Measurements from ENCODE around the gene SNAP25. TPM values are rescaled to one million over a fixed set of nuclear protein-coding genes. Genes with fewer than 3 reads are reported as not detected.
A peak's percentile ranks its signal among the peaks of the same experiment; 100 is the strongest.

The SNAP25 gene
- under 1 TPM; 0.18 to 0.23 TPM for total RNA-seq

- DNase-seq: peak; percentile 52
- ChIA-PET POLR2A (no interaction called here), CTCF (no interaction called here)
- peak within 1 kb of the TSS; percentile 53 for H3K4me3 Mint-ChIP-seq
- no peaks in the 10 kb centered on the region for H3K9me3 Mint-ChIP-seq
- H3K36me3 Mint-ChIP-seq (ENCODE audit: low read depth): no peaks in the 10 kb centered on the region
- peaks cover 26% of the 10 kb centered on the region for H3K27me3 Mint-ChIP-seq
- H3K27ac Mint-ChIP-seq: no peak within 1 kb of the TSS
- peaks cover 14% of the 10 kb centered on the region for H3K4me1 Mint-ChIP-seq
Observed at GRCh38 chr20:10218536-10219451, at the start of gene SNAP25. Gene SNAP25 (plus strand): TSS chr20:10218830. CDS start chr20:10275492, 56,662 bp downstream.

GRCh38 chr20:10169752-10170151, 48.9 kb upstream of the SNAP25 start:
- ChIA-PET CTCF (no interaction called here), POLR2A (no interaction called here)
- H3K36me3 Mint-ChIP-seq (ENCODE audit: low read depth): no peaks in the 10 kb centered on the region
- no peak overlapping the region for H3K4me3 Mint-ChIP-seq
- H3K27me3 Mint-ChIP-seq: peaks cover 23% of the 10 kb centered on the region
- H3K9me3 Mint-ChIP-seq: peaks cover 2% of the 10 kb centered on the region
- DNase-seq: no peak
- no peak overlapping the region for H3K27ac Mint-ChIP-seq
- peaks cover 5% of the 10 kb centered on the region for H3K4me1 Mint-ChIP-seq

GRCh38 chr20:10170261-10170660, 48.4 kb upstream of the SNAP25 start:
- no peak for DNase-seq
- H3K27ac Mint-ChIP-seq: no peak overlapping the region
- peaks cover 5% of the 10 kb centered on the region for H3K4me1 Mint-ChIP-seq
- peaks cover 23% of the 10 kb centered on the region for H3K27me3 Mint-ChIP-seq
- H3K4me3 Mint-ChIP-seq: no peak overlapping the region
- ChIA-PET CTCF (no interaction called here), POLR2A (no interaction called here)
- peaks cover 2% of the 10 kb centered on the region for H3K9me3 Mint-ChIP-seq
- H3K36me3 Mint-ChIP-seq (ENCODE audit: low read depth): no peaks in the 10 kb centered on the region

GRCh38 chr20:10171864-10172751, 46.5 kb upstream of the SNAP25 start:
- DNase-seq: peak; percentile 16

GRCh38 chr20:10172998-10173655, 45.5 kb upstream of the SNAP25 start:
- Mint-ChIP-seq H3K27me3 (peaks cover 23% of the 10 kb centered on the region), H3K4me3 (no peak overlapping the region), H3K4me1 (peaks cover 5% of the 10 kb centered on the region), H3K27ac (no peak overlapping the region), H3K36me3 (ENCODE audit: low read depth) (no peaks in the 10 kb centered on the region), H3K9me3 (no peaks in the 10 kb centered on the region)
- ChIA-PET POLR2A (no interaction called here), CTCF (no interaction called here)
- no peak for DNase-seq

More at GRCh38 chr20:10171864-10172751, 46.5 kb upstream of the SNAP25 start:
- no peaks in the 10 kb centered on the region for H3K36me3 Mint-ChIP-seq (ENCODE audit: low read depth)
- peaks cover 23% of the 10 kb centered on the region for H3K27me3 Mint-ChIP-seq
- H3K27ac Mint-ChIP-seq: no peak overlapping the region
- H3K4me3 Mint-ChIP-seq: peak overlapping the region; percentile 41
- ChIA-PET POLR2A (no interaction called here), CTCF (no interaction called here)
- H3K9me3 Mint-ChIP-seq: no peaks in the 10 kb centered on the region
- H3K4me1 Mint-ChIP-seq: peaks cover 5% of the 10 kb centered on the region

- DNase-seq: no peak
- Mint-ChIP-seq H3K4me3 (no peak overlapping the region), H3K27me3 (peaks cover 23% of the 10 kb centered on the region), H3K36me3 (ENCODE audit: low read depth) (no peaks in the 10 kb centered on the region), H3K4me1 (peaks cover 5% of the 10 kb centered on the region), H3K9me3 (no peaks in the 10 kb centered on the region), H3K27ac (no peak overlapping the region)
- CTCF ChIA-PET: interaction anchor here (0.5 kb wide), 1 partner anchor 565 kb away, joined by 3 read pairs; no protein-coding TSS in a partner anchor
- POLR2A ChIA-PET: no interaction called here
Observed at GRCh38 chr20:10174400-10174799, 44.2 kb upstream of the SNAP25 start.

- POLR2A ChIA-PET: no interaction called here
- CTCF ChIA-PET: no interaction called here
- H3K4me3 Mint-ChIP-seq: no peak overlapping the region
- no peaks in the 10 kb centered on the region for H3K36me3 Mint-ChIP-seq (ENCODE audit: low read depth)
- no peaks in the 10 kb centered on the region for H3K9me3 Mint-ChIP-seq
- H3K27me3 Mint-ChIP-seq: peaks cover 11% of the 10 kb centered on the region
- no peak for DNase-seq
- no peak overlapping the region for H3K27ac Mint-ChIP-seq
- peaks cover 4% of the 10 kb centered on the region for H3K4me1 Mint-ChIP-seq
Observed at GRCh38 chr20:10177326-10177725, 41.3 kb upstream of the SNAP25 start.

GRCh38 chr20:10178091-10178490, 40.5 kb upstream of the SNAP25 start:
- Mint-ChIP-seq H3K9me3 (no peaks in the 10 kb centered on the region), H3K27ac (no peak overlapping the region), H3K27me3 (peaks cover 5% of the 10 kb centered on the region), H3K4me3 (no peak overlapping the region), H3K4me1 (no peaks in the 10 kb centered on the region), H3K36me3 (ENCODE audit: low read depth) (no peaks in the 10 kb centered on the region)
- POLR2A ChIA-PET: no interaction called here
- DNase-seq: no peak
- CTCF ChIA-PET: no interaction called here

GRCh38 chr20:10178727-10179313, 39.8 kb upstream of the SNAP25 start:
- ChIA-PET CTCF (no interaction called here), POLR2A (no interaction called here)
- Mint-ChIP-seq H3K4me1 (no peaks in the 10 kb centered on the region), H3K4me3 (no peak overlapping the region), H3K27ac (no peak overlapping the region), H3K36me3 (ENCODE audit: low read depth) (no peaks in the 10 kb centered on the region), H3K9me3 (no peaks in the 10 kb centered on the region), H3K27me3 (peaks cover 2% of the 10 kb centered on the region)
- DNase-seq: no peak

- no peak overlapping the region for H3K4me3 Mint-ChIP-seq
- DNase-seq: no peak
- POLR2A ChIA-PET: no interaction called here
- H3K9me3 Mint-ChIP-seq: no peaks in the 10 kb centered on the region
- H3K36me3 Mint-ChIP-seq (ENCODE audit: low read depth): no peaks in the 10 kb centered on the region
- no peaks in the 10 kb centered on the region for H3K27me3 Mint-ChIP-seq
- CTCF ChIA-PET: no interaction called here
- no peaks in the 10 kb centered on the region for H3K4me1 Mint-ChIP-seq
- H3K27ac Mint-ChIP-seq: no peak overlapping the region
Observed at GRCh38 chr20:10179574-10180298, 38.9 kb upstream of the SNAP25 start.

GRCh38 chr20:10180651-10181235, 37.9 kb upstream of the SNAP25 start:
- no peaks in the 10 kb centered on the region for H3K27me3 Mint-ChIP-seq
- CTCF ChIA-PET: no interaction called here
- DNase-seq: no peak
- H3K36me3 Mint-ChIP-seq (ENCODE audit: low read depth): no peaks in the 10 kb centered on the region
- no peak overlapping the region for H3K4me3 Mint-ChIP-seq
- H3K27ac Mint-ChIP-seq: no peak overlapping the region
- POLR2A ChIA-PET: no interaction called here
- no peaks in the 10 kb centered on the region for H3K9me3 Mint-ChIP-seq
- H3K4me1 Mint-ChIP-seq: no peaks in the 10 kb centered on the region
